HG03432 (cell line): ENCODE measurements around the gene SMIM36.
"Not testable (repeated sequence)": the region's sequence is repeated elsewhere in the genome, so short reads cannot be mapped to it uniquely, and the experiment has no call there.

Experiments
- ATAC-seq: cut with Tn5 transposase; IDR thresholded peaks from one replicate; pipeline ENCODE4 v1.9.1; 2021; ENCODE audit warnings: mild to moderate bottlenecking, moderate library complexity; ENCODE audit not compliant: unreplicated experiment

SMIM36 gene

DNA sequence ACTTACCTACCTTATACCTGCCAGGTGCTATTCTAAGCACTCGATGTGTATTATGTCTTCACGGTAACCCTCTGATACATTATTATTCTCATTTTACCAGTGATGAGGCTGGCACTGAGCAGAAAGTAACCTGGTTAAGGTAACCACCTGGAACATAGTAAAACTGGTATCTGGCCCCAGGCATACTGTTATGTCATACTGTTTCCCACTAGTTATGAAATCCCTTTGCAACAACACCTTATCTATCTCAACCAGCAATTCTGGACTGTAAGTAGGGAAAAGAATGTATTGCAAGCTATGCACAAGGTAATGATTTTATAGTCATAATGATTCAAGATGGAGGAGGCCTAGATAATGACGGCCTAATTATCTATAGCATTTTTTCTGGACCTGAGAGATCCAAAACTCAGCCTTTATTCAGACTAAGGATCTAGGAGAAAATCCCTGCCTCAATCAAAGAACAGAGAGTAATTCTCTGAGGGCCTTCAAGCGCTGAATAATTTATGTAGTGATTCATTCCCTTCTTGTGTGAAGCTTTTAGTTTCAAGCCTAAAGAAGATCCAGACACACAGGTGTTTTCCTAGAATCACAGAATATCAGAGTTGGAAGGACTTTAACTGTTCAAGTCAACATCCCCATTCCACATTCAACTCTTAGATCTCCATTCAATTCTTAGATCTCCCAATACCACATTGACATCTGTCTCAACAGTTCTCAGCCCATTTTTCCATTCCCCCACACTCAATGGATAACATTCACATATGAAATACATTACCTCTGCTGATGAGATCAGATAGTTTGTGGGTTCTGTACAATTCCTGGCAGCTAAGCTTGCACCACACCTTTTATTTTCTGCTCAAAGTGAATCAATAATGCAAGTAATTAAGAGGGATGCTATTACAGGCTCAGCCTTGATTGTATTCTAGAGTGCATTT lies 74.8 kb downstream of the SMIM36 start:
- peak; percentile 21 for ATAC-seq

DNA sequence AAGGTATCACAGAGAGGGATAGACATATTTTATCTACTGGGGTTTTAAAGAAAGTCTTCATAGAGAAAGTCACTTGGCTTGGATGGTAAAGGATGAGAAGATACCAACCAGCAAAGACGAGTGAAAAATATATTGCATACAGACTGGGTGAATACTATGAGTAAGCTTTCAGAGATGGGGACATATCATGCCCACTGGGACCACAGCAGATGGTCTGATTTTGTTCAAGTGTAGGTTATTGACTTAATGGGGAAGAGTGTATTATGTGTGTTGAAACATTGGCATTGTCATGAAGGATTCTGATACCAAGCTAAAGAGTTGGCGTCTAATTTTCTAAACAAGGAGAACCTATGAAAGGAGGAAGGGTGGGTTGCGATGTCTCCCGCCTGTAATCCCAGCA lies 75.8 kb downstream of the SMIM36 start:
- ATAC-seq, result no peak

DNA sequence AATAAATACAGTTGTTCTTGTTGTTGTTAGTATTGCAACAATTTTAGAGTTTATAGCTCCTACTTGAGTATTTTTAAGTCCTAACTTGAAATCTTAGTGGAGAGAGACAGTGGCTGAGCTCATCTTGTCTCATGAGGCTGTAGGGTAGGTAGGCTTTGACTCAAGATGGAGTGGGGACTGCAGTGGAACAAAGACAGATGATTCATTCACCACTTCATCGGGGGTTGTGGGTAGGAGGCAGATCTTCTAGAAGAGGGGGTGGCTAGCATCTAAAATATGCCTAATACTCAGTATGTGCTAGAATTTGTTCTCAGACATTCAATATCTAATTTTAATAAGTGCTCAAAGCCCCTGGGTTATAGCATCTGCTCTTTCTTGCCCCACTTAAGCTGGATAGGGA lies 76.5 kb downstream of the SMIM36 start:
- no peak for ATAC-seq

DNA sequence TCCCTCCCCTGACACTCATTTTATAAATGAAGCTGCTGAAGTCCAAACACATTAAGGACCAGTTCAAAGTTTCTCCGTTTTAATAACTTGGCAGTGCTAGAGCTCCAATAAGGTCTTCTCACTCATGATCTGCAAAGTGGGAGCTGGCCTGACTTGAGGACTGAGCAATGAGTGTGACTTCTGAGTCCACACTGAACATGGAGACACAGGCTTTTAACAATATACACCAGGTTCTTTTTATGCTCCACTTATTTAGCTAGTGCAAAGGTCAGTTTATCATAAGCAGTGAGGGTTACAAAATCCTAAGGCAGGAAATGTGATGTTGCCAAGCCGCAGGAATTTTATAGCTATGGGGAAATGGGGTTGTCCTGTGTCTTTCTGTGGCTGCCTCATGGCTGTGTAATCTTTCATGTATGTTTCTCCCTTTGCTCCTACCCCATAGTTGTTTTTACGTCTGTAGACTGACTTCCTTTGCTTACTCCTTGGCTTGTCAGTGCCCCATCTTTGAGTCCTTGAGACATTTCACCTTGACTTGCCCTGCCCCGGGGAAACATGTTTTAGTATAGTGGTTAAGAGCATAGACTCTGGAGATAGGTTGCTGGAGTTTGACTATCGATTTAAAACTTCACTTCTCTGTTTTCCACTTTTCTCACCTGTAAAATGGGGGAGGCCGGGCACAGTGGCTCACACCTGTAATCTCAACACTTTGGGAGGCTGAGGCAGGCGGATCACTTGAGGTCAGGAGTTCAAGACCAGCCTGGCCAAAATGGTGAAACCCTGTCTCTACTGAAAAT lies 77.4 kb downstream of the SMIM36 start:
- no peak for ATAC-seq

DNA sequence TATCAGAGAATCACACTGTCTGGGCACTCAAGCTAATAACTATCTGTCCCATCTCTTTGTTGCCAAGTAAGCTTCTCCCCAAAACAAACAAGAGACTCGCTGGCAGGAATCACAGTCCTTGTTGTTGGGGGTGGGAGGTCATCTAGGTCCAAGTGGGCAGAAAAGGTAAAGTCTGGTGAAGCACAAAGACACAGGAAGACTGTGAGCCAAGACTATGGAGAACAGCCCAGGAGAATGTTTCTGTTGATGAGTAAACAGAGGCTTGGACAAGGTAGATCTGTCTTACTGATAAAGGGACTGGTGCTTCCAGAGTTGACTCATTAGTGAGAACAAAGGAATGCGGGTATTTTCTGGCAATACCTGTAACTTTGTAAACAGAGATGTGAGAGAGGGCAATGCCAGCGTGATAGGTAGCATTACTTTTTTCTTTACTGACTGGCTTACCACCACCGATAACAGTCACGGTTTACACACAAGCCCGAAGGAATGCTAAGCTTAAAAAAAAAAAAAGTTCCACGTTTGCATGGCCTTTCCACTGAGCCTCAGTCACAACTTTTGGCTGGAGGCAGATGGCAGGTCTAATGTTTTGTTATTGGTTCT lies 78.1 kb downstream of the SMIM36 start:
- no peak for ATAC-seq

DNA sequence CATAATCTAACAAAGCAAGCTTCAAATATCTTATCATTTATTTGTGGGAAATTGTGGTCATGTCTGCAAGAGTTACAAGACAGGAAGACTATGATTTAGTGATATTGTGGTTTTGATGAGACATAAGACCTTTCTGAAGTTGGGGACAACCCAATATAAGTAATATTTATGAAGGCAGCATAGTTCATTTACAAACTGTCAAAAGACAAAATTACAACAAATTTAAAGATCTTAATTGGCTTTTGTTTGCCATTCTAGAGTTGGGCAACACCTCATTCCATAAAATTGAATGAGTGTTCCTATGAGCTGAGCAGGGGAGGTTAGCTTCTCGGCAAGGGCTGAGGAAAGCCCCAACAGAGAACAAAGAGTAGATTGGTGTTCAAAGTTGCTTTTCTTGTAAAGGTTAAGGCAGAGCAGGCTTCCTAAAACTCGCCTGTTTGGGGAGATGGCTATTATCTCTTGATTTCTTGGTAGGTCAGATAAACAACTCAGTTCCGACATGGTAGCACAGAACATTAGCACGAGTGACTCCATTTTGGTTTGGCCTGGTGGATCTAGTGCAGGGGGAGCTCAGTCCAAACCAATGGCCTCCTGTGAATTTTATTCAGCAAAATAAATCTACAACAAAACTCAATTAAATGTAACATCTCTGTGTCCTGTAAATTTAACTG lies 78.8 kb downstream of the SMIM36 start:
- ATAC-seq, result no peak

DNA sequence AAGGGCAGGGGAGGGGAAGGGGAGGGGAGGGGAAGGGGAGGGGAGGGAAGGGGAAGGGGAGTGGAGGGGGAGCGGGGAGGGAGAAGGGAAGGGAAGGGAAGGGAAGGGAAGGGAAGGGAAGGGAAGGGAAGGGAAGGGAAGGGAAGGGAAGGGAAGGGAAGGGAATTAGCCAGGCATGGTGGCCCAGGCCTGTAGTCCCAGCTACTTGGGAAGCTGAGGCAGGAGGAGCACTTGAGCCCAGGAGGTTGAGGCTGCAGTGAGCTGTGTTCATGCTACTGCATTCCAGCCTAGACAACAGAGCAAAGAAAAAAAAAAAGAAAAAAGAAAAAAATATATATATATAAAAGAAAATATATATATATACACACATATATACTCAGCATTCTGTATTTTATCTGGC lies 79.3 kb downstream of the SMIM36 start:
- ATAC-seq, result not testable (repeated sequence)

DNA sequence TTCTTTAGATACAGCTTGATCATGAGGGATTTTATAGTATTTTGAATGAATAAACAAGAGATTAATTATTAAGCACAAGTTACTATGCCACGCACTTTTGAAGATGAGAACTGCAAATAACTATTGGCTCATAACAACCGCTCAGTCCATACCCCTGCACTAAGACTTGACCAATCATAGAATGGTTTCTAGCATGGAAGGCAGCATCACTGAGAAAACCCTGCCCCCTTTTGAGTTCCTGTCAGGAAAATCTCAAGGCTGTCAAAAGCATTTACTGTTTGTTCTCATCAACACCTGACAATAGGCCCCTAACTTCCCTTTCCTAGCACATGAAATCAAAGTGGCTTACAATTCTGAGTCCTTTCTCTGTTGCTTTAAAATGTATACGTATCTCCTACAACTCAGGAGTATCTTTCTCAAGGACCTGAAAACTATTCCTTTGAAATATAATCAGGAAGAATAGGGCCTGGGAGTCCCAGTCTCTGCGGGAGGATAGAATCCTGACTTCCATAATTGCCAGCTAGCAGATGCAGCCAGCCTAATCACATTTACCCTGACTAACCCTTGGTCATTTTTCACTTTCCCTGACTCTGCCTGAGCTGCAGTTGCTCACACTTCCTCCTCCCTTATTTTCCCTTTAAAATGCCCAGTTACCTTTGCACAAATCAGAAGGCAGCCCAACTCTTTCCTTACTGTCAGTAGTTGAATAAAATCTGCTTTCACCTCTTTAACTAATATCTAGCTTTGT lies 80.5 kb downstream of the SMIM36 start:
- no peak for ATAC-seq

DNA sequence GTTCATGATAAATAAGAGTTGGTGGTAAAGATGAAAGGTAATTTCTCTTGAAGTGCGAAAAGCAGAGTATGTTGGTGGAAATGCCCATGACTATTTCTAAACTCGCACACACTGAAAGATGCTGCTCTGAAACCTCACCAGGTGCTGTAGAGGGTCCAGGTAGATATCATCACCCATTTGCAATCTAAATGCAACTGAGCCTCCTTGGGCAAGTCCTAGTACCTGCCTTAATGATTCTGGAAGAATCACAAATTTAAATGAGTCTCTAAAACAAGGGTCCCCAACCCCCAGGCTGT lies 83.7 kb downstream of the SMIM36 start:
- ATAC-seq, result peak; percentile 24

DNA sequence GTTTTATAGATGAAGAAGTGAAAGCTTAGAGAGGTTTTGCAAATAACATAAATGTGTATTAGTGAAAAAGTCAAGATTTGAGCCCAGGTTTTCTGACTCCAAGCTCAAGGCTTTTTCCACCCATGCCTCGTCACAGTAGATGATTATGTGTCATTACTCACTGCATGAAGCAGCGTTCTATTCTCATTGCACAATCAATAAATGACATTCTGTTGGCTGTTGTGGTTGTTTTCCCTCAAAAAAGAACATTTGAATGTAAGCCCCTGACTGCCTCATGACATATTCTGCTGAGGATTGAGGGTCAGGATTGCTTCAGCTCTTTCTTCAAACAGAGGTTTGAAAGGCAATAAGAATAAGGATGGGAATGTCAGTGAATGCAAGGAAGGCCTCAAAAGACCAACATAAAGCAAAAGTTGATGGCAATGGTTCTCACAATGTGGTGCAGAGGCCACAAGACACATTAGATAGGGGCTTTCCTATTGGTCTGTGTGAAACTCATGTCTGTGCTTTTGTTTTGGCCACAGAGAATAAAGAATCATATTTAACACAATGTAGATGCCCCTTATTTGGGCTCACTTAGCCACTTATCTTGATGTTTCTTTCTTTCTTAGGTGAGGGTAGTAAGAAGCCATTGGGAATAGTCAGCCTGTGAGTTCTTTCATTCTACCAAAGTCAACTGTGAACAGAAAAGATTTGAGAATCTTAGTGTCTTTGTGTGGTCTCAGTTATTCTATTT lies 84.2 kb downstream of the SMIM36 start:
- ATAC-seq, result peak; percentile 59

DNA sequence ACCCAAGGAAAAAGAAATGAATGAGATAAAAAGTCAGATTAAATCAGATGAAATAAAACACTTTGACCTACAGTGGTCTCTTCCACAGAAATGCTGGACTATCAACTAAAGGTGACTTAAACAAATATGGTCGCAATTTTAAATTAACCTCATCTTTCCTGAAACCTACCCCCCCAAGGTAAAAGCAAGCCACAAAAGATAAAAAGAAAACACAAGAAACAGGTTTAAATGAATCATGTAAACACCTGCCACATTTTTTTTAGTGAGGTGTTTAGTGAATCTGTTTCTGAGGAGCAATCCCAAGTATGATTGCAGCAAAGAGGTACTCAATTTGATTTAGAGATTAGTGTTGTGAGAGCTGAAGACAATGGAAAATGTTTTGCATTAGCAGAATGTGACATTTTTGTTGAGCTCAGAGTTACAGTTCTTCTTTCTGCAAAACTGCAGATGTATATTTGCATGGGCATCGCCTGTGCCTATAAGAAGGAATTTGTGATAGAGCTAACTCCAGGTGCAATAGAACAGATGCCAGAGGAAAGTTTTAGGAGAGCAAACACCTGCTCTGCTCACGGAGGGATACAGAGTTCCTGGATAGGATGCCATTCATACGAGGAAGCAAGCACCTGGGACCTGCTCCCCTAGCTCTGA lies 86.2 kb downstream of the SMIM36 start:
- ATAC-seq, result no peak

DNA sequence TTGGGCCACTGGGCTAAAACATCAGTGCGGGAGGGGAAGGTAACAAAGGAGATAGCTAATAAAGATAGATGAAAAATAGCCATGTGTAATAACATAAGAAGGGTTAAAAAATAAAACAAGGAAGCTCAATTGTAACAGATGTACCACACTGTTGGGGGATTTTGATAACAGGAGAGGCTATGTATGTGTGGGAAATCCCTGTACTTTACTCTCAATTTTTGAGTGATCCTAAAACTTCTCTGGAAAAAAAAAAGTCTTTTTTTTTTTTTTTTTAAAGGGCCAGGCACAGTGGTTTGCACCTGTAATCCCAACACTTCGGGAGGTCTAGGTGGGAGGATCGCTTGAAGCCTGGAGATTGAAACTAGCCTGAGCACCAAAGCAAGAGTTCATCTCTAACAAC lies 87.7 kb downstream of the SMIM36 start:
- no peak for ATAC-seq

DNA sequence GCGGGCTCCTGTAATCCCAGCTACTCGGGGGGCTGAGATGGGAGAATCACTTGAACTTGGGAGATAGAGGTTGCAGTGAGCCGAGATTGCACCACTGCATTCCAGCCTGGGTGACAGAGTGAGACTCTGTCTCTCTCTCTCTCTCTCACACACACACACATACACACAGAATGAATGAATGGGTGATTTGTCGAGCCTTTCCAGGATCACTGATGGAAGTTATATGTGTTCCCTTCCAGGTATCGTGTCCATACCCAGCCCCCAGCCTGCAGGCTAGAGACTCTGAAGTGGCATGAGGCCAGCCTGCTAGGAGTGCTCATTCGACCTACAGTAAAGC lies 88.5 kb downstream of the SMIM36 start:
- not testable (repeated sequence) for ATAC-seq

DNA sequence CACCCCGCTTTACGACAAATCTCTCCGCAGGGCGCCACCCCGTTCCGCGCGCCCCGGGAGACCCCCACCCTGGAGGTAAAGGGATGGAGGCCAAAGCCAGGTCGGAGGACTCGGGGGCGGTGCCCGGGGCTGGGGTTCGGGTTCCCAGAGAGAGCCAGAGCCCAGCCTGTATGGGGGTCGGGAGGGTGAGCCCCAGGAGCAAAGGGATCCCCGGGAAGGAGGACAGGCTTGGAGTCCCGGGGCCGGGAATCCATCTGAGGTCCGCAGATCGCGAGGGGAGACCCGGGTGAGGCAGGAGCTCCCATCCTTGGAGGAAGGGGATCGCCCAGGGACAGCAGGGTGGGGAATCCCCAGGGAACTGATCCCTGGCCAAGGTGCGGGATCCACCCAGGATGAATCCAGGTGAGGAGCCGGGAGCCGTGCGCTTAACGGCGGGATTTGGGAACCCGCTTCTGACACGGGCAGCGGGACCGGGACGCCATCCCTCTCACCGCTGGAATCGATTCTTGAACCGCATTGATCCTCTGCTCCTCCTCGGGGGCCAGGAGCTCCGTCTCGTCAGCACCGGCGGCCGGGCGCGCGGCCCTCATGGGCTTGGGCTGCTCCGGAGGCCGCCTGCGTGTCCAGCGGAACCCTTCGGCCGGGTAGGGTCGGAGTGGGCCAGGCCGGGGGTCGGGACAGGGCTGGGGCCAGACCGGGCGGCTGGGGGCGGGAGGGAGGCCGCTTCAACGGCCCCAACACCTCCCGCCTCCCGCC lies 89.9 kb downstream of the SMIM36 start, which contains the start of gene MMD:
TSS of gene MMD (minus strand) at position 657 of the 756 bp plus-strand sequence. CDS start at position 517, 140 bp downstream.
- peak; percentile 25 for ATAC-seq

DNA sequence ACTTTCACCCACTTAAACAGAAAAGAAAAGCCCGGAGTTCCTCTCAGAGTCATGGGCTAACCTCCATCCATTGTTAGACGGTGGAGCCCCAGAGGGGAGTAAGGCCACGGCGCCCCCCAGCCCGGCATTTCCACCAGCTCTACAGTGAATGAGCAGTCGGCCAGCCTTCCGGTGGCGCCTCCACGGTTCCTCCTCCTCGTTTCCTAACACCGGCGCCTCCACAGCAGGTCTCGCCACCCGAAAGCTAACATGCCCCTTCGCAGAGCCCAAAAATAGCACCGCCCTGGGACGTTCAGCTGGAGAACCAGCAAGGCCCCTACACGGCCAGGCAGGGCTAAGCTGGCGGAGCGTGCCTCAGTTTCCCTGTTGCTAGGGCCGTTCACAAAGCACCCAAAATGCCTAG lies 90.5 kb downstream of the SMIM36 start:
- ATAC-seq, result no peak

DNA sequence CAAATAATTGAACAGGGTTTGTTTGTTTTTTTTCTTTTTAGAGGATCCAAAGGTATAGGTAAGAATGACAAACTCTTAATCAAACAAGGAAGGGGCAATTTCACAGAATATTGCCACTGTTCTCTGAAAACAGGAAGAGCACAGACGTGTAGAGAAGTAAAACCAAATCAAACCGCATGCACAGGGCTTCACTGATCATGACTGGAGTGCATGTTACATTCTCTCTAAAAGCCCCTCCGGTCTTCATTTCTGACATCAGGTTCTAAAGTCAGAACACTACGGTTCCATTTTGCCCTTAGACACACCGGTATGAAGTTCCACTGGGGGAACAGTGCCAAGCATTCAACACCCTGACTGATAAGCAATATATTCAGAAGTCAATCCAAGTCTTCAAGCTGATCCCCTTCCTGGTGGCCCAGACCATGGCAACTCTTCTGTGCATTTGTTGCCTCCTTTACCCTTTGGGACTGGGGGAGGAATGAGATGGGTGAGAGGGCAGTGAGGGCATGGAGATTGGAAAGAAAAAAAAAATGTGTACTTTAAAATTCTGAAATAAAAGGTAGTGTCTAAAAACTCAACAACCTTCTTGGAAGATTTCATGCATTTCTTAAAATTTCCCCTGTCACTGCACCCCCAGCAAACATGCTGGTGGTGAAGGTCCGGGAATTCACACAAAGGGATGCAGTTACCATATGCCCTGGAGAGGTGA lies 91.0 kb downstream of the SMIM36 start:
- peak; percentile 27 for ATAC-seq

DNA sequence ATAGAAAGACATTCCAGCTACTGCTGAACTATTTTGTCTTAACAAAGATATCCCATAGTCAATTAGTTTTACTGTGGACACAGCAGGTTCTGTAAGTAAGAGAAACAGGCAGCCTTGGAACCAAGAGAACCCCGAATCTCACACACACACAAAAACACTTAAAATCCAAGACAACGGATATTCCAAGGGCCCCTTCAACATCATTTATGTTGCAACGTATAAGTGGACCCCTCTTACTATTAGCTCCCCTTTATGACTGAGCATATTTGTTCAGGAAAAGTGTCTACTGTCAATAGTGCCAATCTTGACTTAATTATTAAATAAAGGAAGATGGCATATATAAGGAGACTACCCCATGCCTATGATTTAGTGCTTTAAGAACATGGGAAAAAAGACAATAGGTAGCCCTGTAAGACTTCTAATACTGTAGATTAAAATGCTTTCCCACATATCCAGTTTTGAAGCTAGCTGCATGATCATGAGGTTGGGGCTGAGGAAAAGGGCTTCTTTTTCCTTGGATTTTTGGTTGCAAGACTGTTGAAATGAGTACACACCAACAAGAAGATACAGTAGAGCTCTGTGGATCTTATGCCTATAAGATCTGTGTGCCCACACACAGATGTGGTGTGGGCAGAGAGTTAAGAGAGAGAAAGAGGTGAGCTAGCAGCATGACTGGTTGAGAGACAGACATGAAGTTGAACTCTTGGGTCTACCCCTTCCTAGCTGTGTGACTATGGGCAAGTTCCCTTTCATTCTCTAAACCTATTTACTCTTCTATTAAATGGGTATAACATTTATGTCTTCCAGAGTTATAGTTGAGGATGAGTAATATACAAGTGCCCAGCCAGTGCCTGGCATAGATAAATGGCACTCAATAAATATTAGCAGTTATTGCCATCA lies 92.6 kb downstream of the SMIM36 start:
- ATAC-seq, result no peak
